Measurements from ENCODE around the gene CABP4. TPM values are rescaled to one million over a fixed set of nuclear protein-coding genes. Genes with fewer than 3 reads are reported as not detected.

The CABP4 gene
- total RNA-seq, 4 donors from 2014 or later = 0.67 to 1.9 TPM; not detected in 2

DNA sequence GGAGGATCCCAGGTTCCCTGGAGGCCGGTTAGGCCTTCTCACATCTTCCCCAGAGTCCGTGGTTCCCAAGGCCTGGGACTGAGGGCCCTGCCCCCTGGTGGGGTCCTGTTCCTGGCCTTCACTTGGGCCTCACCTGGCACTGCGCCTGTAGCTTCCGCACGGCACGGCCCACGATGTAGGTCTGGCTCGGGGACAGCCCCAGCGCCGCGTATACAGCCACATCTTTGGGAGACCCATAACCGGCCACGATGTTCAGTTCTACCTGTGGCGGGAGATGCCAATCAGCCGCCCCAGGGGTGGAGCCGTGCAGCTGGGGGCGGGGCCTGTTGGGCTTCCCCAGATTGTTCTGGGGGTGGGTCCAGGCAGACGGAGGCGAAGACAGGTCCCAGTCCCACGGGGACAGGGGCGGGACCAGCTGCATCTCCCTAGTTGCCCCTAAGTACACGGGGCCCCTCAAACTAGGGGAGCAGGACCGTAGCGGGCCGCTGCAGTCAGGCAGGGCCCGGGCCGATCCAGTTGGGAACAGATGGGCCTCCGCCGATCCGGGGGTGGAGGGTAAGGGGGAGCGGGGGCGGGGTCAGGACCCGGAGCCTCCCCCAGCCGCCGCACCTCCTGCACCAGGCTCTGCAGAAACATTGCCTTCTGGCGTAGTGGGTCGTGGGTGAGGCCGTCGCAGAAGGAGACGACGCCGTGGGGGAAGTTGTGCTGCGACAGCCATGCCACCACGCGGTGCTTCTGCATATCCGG is 37.8 kb downstream of the CABP4 start:
- Histone ChIP-seq H3K27ac (no peak overlapping the region), H3K4me3 (no peak overlapping the region), H3K4me1 (no peaks in the 10 kb centered on the region), H3K36me3 (no peaks in the 10 kb centered on the region), H3K9me3 (no peaks in the 10 kb centered on the region), H3K27me3 (no peaks in the 10 kb centered on the region)
- DNase-seq = no peak
- TF ChIP-seq, protein P1, sequence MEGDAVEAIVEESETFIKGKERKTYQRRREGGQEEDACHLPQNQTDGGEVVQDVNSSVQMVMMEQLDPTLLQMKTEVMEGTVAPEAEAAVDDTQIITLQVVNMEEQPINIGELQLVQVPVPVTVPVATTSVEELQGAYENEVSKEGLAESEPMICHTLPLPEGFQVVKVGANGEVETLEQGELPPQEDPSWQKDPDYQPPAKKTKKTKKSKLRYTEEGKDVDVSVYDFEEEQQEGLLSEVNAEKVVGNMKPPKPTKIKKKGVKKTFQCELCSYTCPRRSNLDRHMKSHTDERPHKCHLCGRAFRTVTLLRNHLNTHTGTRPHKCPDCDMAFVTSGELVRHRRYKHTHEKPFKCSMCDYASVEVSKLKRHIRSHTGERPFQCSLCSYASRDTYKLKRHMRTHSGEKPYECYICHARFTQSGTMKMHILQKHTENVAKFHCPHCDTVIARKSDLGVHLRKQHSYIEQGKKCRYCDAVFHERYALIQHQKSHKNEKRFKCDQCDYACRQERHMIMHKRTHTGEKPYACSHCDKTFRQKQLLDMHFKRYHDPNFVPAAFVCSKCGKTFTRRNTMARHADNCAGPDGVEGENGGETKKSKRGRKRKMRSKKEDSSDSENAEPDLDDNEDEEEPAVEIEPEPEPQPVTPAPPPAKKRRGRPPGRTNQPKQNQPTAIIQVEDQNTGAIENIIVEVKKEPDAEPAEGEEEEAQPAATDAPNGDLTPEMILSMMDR (IDR thresholded peaks at IDR 0.05) = no peak
- no peak for TF ChIP-seq POLR2A (IDR thresholded peaks at IDR 0.05)
- intact Hi-C loops (cut with DNase I; ENCODE audit: low total_unique reads) = no loop called here

DNA sequence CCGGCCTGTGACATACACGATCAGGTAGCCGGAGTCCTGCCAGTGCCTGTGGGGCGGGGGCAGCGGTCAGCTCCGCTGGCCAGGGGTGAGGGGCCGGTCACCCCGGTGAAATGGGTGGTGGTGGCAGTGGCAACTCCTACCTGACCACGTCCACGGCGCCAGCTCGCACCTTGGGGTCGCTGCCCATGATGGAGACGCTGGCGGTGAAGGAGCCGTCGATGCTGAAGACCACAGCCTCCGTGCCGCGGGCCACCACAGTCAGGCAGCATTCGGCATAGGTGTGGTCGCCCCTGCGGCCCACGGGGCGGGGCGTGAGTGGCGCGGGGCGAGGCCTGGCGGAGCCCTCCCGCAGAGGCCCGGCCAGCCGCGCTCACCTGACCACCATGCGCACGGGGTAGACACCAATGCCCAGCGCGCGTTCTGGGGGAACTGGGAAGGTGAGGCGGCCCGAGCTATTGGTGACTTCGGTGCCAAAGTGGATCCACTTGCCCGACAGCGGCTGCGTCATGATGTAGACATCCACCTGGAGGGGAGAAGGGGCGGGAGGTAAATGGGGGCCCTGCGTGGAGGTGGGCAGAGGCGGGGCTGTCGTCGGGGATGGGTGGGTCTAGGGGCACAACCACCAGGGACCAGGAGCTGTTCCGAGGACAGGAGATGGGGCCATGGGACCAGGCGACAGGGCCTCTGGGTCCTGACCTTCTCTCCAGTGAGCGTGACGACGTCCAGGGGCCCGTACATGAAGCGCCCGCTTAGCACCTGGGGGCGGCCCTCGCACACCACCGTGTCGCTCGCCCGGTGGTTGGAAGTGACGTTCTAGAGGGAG is 38.6 kb downstream of the CABP4 start:
- H3K4me1 ChIP-seq = no peaks in the 10 kb centered on the region
- TF ChIP-seq, protein P1 (IDR thresholded peaks at IDR 0.05) = no peak
- no peak for TF ChIP-seq POLR2A (IDR thresholded peaks at IDR 0.05)
- no peak overlapping the region for H3K4me3 ChIP-seq
- no peak overlapping the region for H3K27ac ChIP-seq
- intact Hi-C loops (cut with DNase I; ENCODE audit: low total_unique reads) = no loop called here
- no peaks in the 10 kb centered on the region for H3K9me3 ChIP-seq
- DNase-seq = no peak
- no peaks in the 10 kb centered on the region for H3K36me3 ChIP-seq
- no peaks in the 10 kb centered on the region for H3K27me3 ChIP-seq

DNA sequence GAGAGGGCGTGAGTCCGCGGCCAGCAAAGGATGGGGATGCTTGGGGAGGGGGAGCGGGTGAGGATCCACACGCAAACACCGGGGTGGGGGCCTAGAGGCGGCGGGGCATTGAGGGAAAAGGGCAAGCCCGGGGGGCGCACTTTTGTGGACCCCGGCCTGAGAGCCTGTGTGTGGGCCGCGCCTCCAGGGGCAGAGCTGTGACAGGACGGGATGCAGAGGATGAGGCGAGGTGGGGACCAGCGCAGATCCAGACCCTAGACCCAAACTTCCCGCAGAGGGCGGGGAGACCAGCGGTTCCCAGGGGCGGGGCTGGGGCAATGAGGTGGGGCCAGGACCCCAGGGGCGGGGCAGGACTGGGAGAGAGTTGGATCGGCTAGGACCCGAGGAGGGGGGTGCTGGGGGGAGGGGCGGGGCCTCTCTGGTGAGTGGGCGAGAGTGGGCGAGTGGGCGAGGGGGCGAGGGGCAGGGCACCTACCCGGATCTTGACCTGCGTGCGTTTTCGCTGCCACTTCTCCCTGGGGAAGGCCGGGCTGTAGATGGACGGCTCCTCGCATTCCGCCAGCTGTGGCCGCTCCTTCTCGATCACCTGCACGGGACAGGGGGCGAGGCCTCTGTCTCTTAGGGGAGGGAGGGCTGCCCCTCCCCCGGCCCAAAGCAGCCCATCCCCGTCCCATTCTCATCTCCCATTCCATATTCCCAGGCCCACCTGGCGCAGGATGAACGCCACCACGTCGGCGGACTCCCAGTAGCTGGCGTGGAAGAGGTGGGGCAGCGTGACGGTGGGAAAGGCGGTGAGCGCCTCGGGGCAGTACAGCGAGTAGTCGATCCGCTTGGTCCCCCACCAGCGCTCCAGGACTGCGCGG is 39.4 kb downstream of the CABP4 start:
- no peak for DNase-seq
- Histone ChIP-seq H3K4me3 (no peak overlapping the region), H3K4me1 (no peaks in the 10 kb centered on the region), H3K9me3 (no peaks in the 10 kb centered on the region), H3K27ac (no peak overlapping the region), H3K27me3 (no peaks in the 10 kb centered on the region), H3K36me3 (no peaks in the 10 kb centered on the region)
- TF ChIP-seq, protein P1 (IDR thresholded peaks at IDR 0.05) = no peak
- TF ChIP-seq POLR2A (IDR thresholded peaks at IDR 0.05) = no peak
- intact Hi-C loops (cut with DNase I; ENCODE audit: low total_unique reads) = no loop called here

- Histone ChIP-seq H3K36me3 (no peaks in the 10 kb centered on the region), H3K27ac (no peak overlapping the region), H3K4me1 (no peaks in the 10 kb centered on the region), H3K27me3 (no peaks in the 10 kb centered on the region), H3K4me3 (no peak overlapping the region), H3K9me3 (no peaks in the 10 kb centered on the region)
- DNase-seq = no peak
- TF ChIP-seq, protein P1 (IDR thresholded peaks at IDR 0.05) = no peak
- intact Hi-C loops (cut with DNase I; ENCODE audit: low total_unique reads) = no loop called here
Measured at GRCh38 chr11:67495234-67496005, 40.3 kb downstream of the CABP4 start.

Data from uterus (tissue), 4 donors.